AG09309 (cell line): ENCODE results near the gene MTHFS.
"Not testable (repeated sequence)": the region's sequence is repeated elsewhere in the genome, so short reads cannot be mapped to it uniquely, and the experiment has no call there.

Experiments
- DNase-seq: peaks from one replicate; pipeline ENCODE4 v3.0.0-alpha.2; 2010; ENCODE audit warnings: low read depth
- H3K4me3 ChIP-seq: 2 replicates; pipeline ENCODE4 v1.5.1; 2011; ENCODE audit warnings: mild to moderate bottlenecking, low read depth, low read length, moderate library complexity; ENCODE audit not compliant: control insufficient read depth
- CTCF ChIP-seq: IDR thresholded peaks from 2 replicates; pipeline ENCODE4 v1.5.1; 2011; ENCODE audit warnings: mild to moderate bottlenecking, low read depth, low read length, inconsistent platforms; ENCODE audit not compliant: insufficient read depth, control insufficient read depth; ENCODE audit errors: missing control alignments

The MTHFS gene

DNA sequence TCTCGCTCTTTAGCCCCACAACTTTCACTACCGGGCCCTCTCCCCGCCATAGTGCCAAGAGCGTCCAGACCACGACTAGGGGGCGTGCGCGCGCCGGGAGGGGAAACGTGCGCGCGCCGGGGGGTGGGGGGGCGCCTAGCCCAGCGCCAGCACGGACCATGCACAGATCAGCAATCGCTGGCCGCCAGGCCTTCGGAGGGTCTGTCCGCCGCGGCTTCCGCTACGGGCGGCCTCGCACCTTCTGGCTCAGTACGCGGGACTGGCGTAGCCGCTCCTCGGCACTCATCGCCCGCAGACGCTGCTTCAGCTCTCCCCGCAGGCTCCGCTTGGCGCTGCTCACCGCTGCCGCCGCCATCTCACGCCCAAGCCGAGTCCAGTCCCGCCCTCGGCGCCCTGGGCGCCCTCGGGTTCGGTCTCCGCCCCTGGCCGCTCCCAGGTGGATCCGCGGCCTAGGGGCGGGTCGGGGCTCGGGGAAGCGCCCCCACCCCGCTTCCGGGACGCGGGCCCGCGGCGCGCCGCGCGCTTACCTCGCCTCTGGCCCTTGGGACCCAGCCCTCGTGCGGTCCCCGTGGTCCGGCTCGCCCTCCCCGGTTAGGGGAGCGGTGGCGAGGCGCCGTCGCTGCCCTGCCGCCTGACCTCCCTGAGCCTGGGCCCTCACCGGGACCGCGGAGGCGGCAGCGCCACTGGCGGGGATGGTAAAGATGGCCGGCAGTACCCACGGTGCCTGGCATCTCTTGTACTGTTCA, at the start of gene MTHFS:
MTHFS (minus strand) TSS at position 381 of the 746 bp plus-strand sequence; CDS start at position 355, 26 bp downstream.
- TF ChIP-seq CTCF = peak; percentile 36
- peak; percentile 17 for DNase-seq
- peak within 1 kb of the TSS; percentile 46 for H3K4me3 ChIP-seq

- DNase-seq = no peak
- no peak for TF ChIP-seq CTCF
- H3K4me3 ChIP-seq = no peak overlapping the region
Measured at GRCh38 chr15:79944622-79945021, 47.8 kb upstream of the MTHFS start.

DNA sequence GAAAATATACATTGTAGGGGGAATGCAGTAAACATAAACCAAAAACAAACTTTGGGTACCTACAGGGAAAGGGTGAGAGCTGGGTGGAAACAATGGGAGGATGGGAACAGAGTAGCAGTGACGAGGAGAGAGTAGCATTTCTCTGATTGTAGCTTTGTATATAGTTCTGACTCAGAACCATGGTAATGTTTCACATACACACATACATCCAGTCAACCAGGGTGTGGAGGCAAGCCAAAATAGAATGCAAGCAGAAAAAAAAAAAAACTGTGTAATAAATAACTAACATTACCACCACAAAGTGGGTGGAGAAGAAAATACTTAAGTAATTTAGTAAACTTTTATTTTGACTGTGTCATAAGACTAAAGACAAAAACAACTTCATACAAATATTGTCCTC, 47.0 kb upstream of the MTHFS start:
- H3K4me3 ChIP-seq = no peak overlapping the region
- no peak for DNase-seq
- no peak for TF ChIP-seq CTCF

DNA sequence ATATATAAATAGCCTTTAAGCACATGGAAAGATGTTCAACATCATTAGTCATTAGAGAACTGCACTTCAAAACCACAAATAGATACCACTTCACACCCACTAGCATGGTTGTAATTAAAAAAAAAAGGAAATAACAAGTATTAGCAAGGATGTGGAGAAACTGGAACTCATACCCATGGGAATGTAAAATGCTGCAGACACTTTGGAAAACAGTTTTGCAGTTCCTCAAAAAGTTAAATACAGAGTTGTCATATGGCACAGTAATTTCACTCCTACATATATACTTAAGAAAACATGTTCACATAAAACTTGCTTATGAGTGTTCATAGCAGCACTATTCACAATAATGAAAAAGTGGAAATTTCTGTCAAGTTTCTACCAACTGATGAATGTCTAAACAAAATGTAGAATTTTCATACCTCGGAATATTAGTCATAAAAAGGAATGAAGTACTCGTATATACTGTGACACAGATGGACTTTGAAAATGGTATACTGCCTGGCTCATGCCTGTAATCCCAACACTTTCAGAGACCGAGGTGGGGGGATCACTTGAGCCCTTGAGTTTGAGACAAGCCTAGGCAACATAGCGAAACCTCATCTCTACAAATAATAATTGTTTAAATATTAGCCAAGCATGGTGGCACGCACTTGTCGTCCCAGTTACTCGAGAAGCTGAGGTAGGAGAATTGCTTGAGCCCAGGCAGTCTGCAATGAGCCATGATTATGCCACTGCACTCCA, 46.1 kb upstream of the MTHFS start:
- H3K4me3 ChIP-seq = no peak overlapping the region
- TF ChIP-seq CTCF = no peak
- DNase-seq = no peak

DNA sequence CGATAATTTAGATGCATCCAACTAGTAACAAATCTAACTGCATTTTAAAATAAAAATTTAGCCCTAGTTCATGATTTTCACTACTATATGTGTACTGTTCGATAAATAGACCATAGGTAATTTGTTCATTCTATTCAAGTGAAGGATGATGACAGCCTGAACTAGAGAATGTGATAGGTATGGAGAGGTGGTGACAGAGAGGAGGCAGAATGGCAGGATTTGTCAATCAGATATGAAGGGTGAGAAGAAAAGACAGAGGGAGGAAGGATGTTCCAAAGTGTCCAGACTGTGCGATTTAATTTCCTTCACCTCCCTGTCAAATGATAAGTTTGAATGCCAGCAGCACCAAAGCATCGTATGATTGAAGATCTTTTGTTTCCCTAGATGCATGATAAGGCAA, 42.6 kb upstream of the MTHFS start:
- no peak overlapping the region for H3K4me3 ChIP-seq
- TF ChIP-seq CTCF = no peak
- DNase-seq = no peak

DNA sequence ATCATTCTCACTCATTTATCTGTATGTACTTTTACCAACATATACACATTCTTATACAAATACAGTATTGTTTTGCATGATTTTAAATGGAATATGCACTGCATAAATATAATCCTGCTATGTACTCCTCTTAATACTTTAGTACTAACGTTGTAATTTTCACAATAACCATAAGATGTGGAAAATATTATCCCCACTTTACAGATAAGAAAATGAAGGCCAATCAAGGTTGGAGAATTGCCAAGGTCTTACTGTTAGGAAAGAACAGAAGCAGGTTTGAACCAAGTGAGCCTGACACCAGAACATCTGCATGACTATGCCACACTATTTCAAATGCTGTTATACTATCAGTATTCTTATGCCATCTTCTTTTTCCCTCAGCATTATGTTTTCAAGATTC, 41.3 kb upstream of the MTHFS start:
- no peak overlapping the region for H3K4me3 ChIP-seq
- no peak for TF ChIP-seq CTCF
- no peak for DNase-seq

- not testable (repeated sequence) for DNase-seq, H3K4me3 ChIP-seq
Measured at GRCh38 chr15:79935556-79936201, 38.9 kb upstream of the MTHFS start.
